HEK293 (cell line): ENCODE results near the gene ELOVL3.
A peak's percentile ranks its signal among the peaks of the same experiment; 100 is the strongest.

Experiments used
- BCL11A ChIP-seq: fragments of 450-650 bp; formaldehyde crosslinking; IDR thresholded peaks from 2 replicates; pipeline ENCODE4 v1.5.1; 2016; ENCODE audit warnings: low read depth, missing biosample characterization, missing genetic modification characterization
- FEZF1 ChIP-seq: fragments of 450-650 bp; formaldehyde crosslinking; IDR thresholded peaks from 2 replicates; pipeline ENCODE4 v1.5.1; 2016; ENCODE audit warnings: missing biosample characterization, missing genetic modification characterization
- KLF8 ChIP-seq: fragments of 450-650 bp; formaldehyde crosslinking; IDR thresholded peaks from 2 replicates; pipeline ENCODE4 v1.5.1; 2016; ENCODE audit warnings: missing biosample characterization, missing genetic modification characterization
- KLF9 ChIP-seq: fragments of 450-650 bp; formaldehyde crosslinking; IDR thresholded peaks from 2 replicates; pipeline ENCODE4 v1.5.1; 2016; ENCODE audit warnings: missing biosample characterization, missing genetic modification characterization, low read depth
- MYNN ChIP-seq: fragments of 450-650 bp; formaldehyde crosslinking; IDR thresholded peaks from 2 replicates; pipeline ENCODE4 v1.5.1; 2016; ENCODE audit warnings: missing biosample characterization, missing genetic modification characterization, borderline replicate concordance
- SP2 ChIP-seq: fragments of 450-650 bp; formaldehyde crosslinking; IDR thresholded peaks from 2 replicates; pipeline ENCODE4 v1.5.1; 2016; ENCODE audit warnings: missing biosample characterization, missing genetic modification characterization
- ZBTB20 ChIP-seq: fragments of 450-650 bp; formaldehyde crosslinking; IDR thresholded peaks from 2 replicates; pipeline ENCODE4 v1.5.1; 2016; ENCODE audit warnings: missing biosample characterization, missing genetic modification characterization
- ZBTB48 ChIP-seq: fragments of 450-650 bp; formaldehyde crosslinking; IDR thresholded peaks from 2 replicates; pipeline ENCODE4 v1.5.1; 2016; ENCODE audit warnings: missing biosample characterization, missing genetic modification characterization
- ZNF121 ChIP-seq: fragments of 450-650 bp; formaldehyde crosslinking; IDR thresholded peaks from 2 replicates; pipeline ENCODE4 v1.5.1; 2016; ENCODE audit warnings: missing biosample characterization, missing genetic modification characterization
- ZNF132 ChIP-seq: fragments of 450-650 bp; formaldehyde crosslinking; IDR thresholded peaks from 2 replicates; pipeline ENCODE4 v1.5.1; 2017; ENCODE audit warnings: missing biosample characterization, missing genetic modification characterization, borderline replicate concordance
- ZNF133 ChIP-seq: fragments of 450-650 bp; formaldehyde crosslinking; IDR thresholded peaks from 2 replicates; pipeline ENCODE4 v1.5.1; 2016; ENCODE audit warnings: missing biosample characterization, missing genetic modification characterization
- ZNF2 ChIP-seq: fragments of 450-650 bp; formaldehyde crosslinking; IDR thresholded peaks from 2 replicates; pipeline ENCODE4 v1.5.1; 2016; ENCODE audit warnings: missing biosample characterization, missing genetic modification characterization
- ZNF37A ChIP-seq: fragments of 450-650 bp; IDR thresholded peaks from 2 replicates; pipeline ENCODE4 v1.5.1; 2018; ENCODE audit warnings: missing biosample characterization, missing genetic modification characterization
- ZNF391 ChIP-seq: fragments of 450-650 bp; formaldehyde crosslinking; IDR thresholded peaks from 2 replicates; pipeline ENCODE4 v1.5.1; 2016; ENCODE audit warnings: low read depth, missing biosample characterization, missing genetic modification characterization, borderline replicate concordance
- ZNF394 ChIP-seq: fragments of 450-650 bp; formaldehyde crosslinking; IDR thresholded peaks from 2 replicates; pipeline ENCODE4 v1.5.1; 2016; ENCODE audit warnings: missing biosample characterization, missing genetic modification characterization, mild to moderate bottlenecking, moderate library complexity, borderline replicate concordance
- ZNF610 ChIP-seq: fragments of 450-650 bp; formaldehyde crosslinking; IDR thresholded peaks from 2 replicates; pipeline ENCODE4 v1.5.1; 2016; ENCODE audit warnings: missing biosample characterization, missing genetic modification characterization, borderline replicate concordance
- ZSCAN30 ChIP-seq: fragments of 450-650 bp; IDR thresholded peaks from 2 replicates; pipeline ENCODE4 v1.5.1; 2018; ENCODE audit warnings: missing biosample characterization, mild to moderate bottlenecking, missing genetic modification characterization, moderate library complexity
- TF ChIP-seq, protein P1 (sequence below): fragments of 450-650 bp; formaldehyde crosslinking; IDR thresholded peaks from 2 replicates; pipeline ENCODE4 v1.5.1; 2016; ENCODE audit warnings: missing biosample characterization, missing genetic modification characterization
- TF ChIP-seq, protein P2 (sequence below): fragments of 450-650 bp; formaldehyde crosslinking; IDR thresholded peaks from 2 replicates; pipeline ENCODE4 v1.5.1; 2016; ENCODE audit warnings: missing biosample characterization, missing genetic modification characterization
- TF ChIP-seq, protein P3 (sequence below): fragments of 450-650 bp; formaldehyde crosslinking; IDR thresholded peaks from 2 replicates; pipeline ENCODE4 v1.5.1; 2016; ENCODE audit warnings: missing biosample characterization, missing genetic modification characterization
- TF ChIP-seq, protein P4 (sequence below): fragments of 450-650 bp; formaldehyde crosslinking; IDR thresholded peaks from 2 replicates; pipeline ENCODE4 v1.5.0; 2017; ENCODE audit warnings: missing biosample characterization, missing genetic modification characterization, borderline replicate concordance

The ELOVL3 gene

DNA sequence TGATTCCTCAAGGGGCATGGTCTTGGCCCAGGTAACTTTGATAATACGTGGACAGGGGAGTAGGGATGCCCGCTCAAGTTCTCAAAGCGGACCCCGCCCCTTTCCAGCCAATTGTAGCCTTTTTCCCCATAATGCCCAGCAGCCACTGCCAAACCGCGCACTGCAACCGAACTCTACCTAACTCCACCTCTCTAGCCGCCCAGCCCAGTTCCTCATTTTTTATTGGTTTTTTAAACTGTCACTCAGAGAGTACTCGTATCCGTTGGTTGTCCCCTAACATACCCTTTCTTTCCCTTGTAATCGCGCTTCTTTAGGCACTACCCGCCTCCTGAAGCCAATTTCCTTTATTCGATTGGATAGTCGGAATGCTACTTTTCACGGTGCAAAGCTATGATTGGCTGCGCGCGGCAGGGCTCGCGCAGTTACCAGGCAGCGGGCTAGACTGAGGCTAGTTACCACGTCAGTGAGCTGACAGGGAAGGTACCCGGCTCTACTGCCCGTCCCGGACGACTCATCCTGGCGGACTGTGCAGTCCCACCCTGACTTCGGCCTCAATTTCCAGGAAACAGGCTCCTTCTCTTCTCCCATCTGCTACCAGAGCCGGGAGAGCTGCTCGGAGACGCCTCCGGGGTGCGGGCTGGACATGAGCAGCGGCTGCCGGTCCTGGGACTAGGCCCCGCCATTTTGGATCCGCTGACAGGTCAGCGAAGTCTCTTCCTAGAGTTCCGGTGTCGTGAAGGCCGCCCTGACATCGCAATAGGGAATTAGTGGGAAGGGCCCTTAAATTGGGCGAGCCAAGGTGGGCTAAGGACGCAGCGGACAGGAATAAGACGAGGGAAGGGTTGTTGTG, 19.2 kb downstream of the ELOVL3 start, which contains the start of gene GBF1 (continued):
- TF ChIP-seq ZNF37A (tag by site-specific recombination) (no peak), FEZF1 (peak; percentile 66), SP2 (tag by site-specific recombination) (peak; percentile 100), KLF9 (tag by site-specific recombination) (peak; percentile 81), BCL11A (tag by site-specific recombination) (peak; percentile 86), MYNN (no peak), ZNF2 (tag by site-specific recombination) (peak; percentile 89; the same call in 1 of the 2 replicates), ZNF610 (tag by site-specific recombination) (0 out of 2 replicates have a peak, but pooled peaks have one; percentile 15), ZNF133 (tag by site-specific recombination) (no peak), ZNF391 (tag by site-specific recombination) (0 out of 2 replicates have a peak, but pooled peaks have one; percentile 76), ZNF121 (tag by site-specific recombination) (no peak), ZBTB48 (tag by site-specific recombination) (peak; percentile 92), ZNF132 (tag by site-specific recombination) (no peak), ZNF394 (no peak), ZSCAN30 (tag by site-specific recombination) (peak; percentile 38; the same call in 1 of the 2 replicates), ZBTB20 (tag by site-specific recombination) (peak; percentile 63; the same call in 1 of the 2 replicates), KLF8 (tag by site-specific recombination) (peak; percentile 90)
- TF ChIP-seq, protein P1, sequence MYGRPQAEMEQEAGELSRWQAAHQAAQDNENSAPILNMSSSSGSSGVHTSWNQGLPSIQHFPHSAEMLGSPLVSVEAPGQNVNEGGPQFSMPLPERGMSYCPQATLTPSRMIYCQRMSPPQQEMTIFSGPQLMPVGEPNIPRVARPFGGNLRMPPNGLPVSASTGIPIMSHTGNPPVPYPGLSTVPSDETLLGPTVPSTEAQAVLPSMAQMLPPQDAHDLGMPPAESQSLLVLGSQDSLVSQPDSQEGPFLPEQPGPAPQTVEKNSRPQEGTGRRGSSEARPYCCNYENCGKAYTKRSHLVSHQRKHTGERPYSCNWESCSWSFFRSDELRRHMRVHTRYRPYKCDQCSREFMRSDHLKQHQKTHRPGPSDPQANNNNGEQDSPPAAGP = peak; percentile 73
- TF ChIP-seq, protein P2, sequence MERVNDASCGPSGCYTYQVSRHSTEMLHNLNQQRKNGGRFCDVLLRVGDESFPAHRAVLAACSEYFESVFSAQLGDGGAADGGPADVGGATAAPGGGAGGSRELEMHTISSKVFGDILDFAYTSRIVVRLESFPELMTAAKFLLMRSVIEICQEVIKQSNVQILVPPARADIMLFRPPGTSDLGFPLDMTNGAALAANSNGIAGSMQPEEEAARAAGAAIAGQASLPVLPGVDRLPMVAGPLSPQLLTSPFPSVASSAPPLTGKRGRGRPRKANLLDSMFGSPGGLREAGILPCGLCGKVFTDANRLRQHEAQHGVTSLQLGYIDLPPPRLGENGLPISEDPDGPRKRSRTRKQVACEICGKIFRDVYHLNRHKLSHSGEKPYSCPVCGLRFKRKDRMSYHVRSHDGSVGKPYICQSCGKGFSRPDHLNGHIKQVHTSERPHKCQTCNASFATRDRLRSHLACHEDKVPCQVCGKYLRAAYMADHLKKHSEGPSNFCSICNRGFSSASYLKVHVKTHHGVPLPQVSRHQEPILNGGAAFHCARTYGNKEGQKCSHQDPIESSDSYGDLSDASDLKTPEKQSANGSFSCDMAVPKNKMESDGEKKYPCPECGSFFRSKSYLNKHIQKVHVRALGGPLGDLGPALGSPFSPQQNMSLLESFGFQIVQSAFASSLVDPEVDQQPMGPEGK (tag by site-specific recombination) = peak; percentile 49
- TF ChIP-seq, protein P3, sequence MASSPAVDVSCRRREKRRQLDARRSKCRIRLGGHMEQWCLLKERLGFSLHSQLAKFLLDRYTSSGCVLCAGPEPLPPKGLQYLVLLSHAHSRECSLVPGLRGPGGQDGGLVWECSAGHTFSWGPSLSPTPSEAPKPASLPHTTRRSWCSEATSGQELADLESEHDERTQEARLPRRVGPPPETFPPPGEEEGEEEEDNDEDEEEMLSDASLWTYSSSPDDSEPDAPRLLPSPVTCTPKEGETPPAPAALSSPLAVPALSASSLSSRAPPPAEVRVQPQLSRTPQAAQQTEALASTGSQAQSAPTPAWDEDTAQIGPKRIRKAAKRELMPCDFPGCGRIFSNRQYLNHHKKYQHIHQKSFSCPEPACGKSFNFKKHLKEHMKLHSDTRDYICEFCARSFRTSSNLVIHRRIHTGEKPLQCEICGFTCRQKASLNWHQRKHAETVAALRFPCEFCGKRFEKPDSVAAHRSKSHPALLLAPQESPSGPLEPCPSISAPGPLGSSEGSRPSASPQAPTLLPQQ (tag by site-specific recombination) = no peak; the same call in 1 of the 2 replicates
- TF ChIP-seq, protein P4, sequence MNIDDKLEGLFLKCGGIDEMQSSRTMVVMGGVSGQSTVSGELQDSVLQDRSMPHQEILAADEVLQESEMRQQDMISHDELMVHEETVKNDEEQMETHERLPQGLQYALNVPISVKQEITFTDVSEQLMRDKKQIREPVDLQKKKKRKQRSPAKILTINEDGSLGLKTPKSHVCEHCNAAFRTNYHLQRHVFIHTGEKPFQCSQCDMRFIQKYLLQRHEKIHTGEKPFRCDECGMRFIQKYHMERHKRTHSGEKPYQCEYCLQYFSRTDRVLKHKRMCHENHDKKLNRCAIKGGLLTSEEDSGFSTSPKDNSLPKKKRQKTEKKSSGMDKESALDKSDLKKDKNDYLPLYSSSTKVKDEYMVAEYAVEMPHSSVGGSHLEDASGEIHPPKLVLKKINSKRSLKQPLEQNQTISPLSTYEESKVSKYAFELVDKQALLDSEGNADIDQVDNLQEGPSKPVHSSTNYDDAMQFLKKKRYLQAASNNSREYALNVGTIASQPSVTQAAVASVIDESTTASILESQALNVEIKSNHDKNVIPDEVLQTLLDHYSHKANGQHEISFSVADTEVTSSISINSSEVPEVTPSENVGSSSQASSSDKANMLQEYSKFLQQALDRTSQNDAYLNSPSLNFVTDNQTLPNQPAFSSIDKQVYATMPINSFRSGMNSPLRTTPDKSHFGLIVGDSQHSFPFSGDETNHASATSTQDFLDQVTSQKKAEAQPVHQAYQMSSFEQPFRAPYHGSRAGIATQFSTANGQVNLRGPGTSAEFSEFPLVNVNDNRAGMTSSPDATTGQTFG (tag by site-specific recombination) = no peak
